Superior temporal gyrus (tissue), 1 donor: ENCODE results near the gene PAPSS2.

Experiments used
- DNase-seq: peaks from one replicate; pipeline ENCODE4 v3.0.0-alpha.2; 2016; ENCODE audit errors: extremely low spot score

The PAPSS2 gene

GRCh38 chr10:87750001-87750671, 90.5 kb downstream of the PAPSS2 start:
- DNase-seq, result no peak

GRCh38 chr10:87750817-87751216, 91.1 kb downstream of the PAPSS2 start:
- DNase-seq, result no peak

GRCh38 chr10:87751274-87751673, 91.6 kb downstream of the PAPSS2 start:
- no peak for DNase-seq

- DNase-seq, result no peak
These were observed 92.9 kb downstream of the PAPSS2 start for GRCh38 chr10:87752566-87752965.

DNA sequence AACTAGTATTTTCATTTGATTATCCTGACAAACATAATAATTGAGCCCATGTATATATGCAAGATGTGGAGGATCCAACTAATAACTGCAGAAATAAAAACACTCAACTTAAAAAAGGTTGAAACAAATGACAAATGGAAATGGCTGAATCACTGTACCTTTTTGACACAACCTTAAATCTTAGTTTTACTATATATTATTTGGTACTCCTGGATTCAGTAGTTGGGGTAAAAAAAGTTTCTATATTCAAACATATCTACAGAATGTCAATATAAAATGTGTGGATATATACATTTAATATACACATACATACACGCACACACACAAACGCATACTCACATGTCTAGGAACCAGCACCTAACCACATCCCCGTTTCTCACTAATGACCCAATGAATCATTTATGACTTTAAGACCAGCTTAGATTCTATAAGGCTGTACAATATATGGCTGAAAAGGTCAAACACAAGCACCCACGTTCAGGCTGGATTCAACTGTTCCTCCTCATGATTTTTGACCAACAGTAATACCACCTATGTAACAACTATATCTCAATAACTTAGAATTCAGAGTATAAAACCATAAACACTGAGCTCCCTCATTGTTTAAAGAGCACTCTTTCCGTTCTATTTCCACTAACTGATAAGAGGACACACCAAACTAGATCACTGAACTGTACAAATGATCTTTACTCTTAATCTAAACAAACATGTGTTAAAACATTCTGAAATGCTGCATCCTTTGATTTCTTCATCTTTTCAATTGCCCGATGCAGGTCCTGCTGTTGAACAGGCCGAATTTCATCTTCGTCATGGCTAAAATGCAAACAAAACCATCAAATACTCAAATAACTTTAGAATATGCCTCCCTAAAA, 94.6 kb downstream of the PAPSS2 start:
- DNase-seq, result no peak

DNA sequence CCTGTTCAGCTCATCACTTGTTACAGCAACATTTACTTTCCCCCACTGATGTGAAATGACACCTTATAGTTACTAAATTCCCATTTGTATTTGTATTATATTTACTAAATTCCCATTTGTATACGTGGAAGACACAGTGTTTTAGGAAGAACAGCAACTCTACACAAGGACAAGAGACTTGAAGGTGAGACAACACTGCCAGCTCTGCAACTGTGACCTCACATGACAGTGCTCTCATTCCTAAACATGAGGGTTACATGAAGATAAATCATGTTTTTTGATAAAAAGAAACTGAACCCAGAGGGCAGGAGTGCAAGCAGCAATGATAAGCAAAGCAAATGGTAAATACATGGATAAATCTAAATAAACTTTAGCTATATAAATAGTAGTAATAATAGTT, 98.0 kb downstream of the PAPSS2 start:
- DNase-seq, result no peak

DNA sequence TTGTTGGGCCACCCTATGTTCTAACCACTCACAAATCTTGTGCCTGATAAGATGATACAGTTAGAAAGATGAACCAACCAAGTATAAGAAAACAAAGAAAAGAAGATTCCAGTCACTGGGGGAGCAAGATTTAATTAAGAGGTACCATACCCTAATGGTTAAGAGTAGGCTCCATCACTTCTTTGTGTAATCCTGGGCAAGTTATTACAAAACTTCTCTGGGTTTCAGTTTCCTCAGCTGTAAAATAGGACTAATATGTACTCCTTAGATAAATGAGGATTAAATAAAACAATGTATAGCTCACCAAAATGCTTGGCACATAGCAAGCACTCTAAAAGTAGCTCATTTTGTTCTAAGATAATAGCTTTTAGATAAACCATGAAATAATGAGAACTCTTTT, 99.9 kb downstream of the PAPSS2 start:
- no peak for DNase-seq

DNA sequence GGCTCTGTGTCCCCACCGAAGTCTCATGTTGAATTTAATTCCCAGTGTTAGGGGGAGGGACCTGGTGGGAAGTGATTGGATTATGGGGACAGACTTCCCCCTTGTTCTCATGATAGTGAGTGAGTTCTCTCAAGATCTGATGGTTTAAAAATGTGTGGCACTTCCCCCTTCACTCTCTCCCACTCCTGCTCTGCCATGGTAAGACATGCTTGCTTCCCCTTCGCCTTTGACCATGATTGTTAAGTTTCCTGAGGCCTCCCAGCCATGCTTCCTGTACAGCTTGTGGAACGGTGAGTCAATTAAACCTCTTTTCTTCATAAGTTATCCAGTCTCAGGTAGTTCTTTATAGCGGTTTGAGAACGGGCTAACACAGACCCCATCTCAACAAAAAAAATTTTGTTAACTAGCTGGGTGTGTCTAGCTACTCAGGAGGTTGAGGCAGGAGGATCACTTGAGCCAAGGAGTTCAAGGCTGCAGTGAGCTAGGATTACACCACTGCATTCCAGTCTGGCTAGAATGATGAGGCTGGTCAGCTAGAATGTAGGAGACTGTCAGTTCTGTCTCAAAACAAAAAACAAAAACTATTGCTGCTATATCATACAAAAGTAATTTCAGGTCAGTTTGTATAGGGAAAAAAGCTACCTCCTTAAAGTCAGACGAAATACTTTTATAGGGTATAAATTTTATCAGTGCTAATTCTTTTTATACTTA, 100.7 kb downstream of the PAPSS2 start:
- DNase-seq, result no peak

- DNase-seq, result no peak
These were observed 101.5 kb downstream of the PAPSS2 start for GRCh38 chr10:87761153-87761552.

DNA sequence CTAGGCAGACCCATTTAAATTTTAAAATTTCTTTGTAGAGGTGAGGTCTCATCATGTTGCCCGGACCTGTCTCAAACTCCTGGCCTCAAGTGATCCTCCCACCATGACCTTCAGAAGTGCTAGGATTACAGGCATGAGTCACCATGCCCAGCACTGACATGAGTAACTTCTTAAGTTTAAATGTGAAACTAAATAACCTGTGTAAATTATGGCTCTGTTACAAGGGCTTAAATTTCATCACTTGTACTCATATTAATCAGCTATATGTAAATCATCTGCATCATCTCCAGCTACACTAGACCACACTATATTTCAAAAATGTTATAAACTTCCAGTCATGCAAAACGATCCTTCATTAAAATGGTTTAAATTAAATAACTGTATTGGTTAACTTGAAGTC, 102.2 kb downstream of the PAPSS2 start:
- DNase-seq, result no peak

DNA sequence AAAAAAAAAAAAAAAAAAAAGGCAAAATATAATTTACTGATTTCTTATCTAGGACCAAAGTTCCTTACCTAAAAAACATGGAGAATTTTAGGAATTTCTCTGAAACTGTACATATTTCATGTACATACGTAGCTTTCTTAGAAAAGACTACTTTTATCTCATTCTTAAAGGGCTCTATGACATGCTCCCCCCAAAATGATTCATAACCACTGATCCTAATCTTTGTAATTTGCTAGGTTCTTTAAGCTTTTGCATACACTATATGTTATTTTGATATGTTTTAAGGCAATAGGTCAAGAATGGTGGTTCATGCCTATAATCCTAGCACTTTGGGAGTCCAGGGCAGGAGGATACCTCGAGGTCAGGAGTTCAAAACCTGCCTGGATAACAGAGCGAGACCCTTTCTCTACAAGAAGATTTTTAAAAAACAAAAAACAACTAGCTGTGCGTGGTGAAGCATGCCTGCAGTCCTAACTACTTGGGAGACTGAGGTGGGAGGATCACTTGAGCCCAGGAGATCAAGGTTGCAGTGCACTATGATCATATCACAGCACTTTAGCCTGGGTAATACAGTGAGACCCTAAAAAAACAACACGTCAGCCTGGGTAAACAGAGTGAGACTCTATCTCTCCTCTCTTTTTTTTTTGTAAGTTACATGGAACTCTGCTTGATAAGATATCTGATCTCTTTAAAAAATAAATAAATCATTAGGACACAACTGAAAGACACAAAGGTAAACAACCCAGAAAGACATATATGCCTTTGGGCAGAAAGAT, 103.6 kb downstream of the PAPSS2 start:
- DNase-seq, result no peak

- DNase-seq, result no peak
These were observed 104.6 kb downstream of the PAPSS2 start for GRCh38 chr10:87764072-87764934.

DNA sequence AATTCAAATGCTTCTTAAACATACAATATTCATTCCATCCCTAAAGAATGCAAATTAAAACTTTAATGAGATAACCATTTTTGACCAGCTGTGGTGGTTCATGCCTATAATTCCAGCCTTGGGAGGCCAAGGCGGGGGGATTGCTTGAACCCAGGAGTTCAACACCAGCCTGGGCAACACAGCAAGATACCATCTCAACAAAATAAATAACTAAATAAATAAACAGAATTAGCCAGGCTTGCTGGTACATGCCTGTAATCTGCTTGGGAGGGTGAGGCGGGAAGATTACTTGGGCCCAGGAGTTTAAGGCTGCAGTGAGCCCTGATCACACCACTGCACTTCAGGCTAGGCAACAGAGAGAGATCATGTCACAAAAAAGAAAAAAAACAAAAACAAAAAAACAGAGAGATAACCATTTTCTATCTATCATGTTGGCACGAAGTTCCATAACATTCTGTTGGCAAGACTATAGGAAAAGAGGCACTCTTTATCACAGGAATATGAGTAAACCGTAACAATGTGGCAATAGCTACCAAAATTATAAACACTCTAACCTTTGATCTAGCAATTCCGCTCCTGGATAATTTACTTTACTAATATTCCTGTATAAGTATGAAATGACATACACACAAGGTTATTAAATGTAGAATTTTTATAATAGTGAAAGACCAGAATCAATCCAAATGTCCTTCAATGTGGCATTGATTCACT, 106.1 kb downstream of the PAPSS2 start:
- no peak for DNase-seq

GRCh38 chr10:87767253-87767652, 107.6 kb downstream of the PAPSS2 start:
- DNase-seq, result no peak

GRCh38 chr10:87771871-87772500, 112.3 kb downstream of the PAPSS2 start:
- peak; percentile 79 for DNase-seq

- no peak for DNase-seq
These were observed 116.1 kb downstream of the PAPSS2 start for GRCh38 chr10:87775766-87776165.

- no peak for DNase-seq
These were observed 116.7 kb downstream of the PAPSS2 start for GRCh38 chr10:87776328-87776727.

GRCh38 chr10:87781545-87781944, 121.9 kb downstream of the PAPSS2 start:
- no peak for DNase-seq

- no peak for DNase-seq
These were observed 123.0 kb downstream of the PAPSS2 start for GRCh38 chr10:87782721-87783120.

DNA sequence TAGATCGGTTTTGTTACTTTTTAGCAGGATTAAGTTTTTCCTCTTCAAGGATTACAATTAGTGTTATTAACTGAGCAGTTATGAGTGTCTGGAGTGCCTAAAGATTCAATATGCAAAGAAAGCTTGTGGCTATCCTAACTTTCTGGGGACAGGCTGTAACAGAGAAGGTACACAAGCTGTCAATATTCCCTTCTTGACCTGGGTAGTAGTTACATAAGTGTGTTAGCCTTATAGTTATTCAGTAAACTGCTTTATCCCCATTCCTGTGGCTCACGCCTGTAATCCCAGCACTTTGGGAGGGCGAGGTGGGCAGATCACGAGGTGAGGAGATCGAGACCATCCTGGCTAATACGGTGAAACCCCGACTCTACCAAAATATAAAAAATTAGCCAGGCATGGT, 126.7 kb downstream of the PAPSS2 start:
- no peak for DNase-seq
